Parietal lobe (tissue), 2 donors: Measurements from ENCODE around the gene SNX22. TPM values are rescaled to one million over a fixed set of nuclear protein-coding genes. Genes with fewer than 3 reads are reported as not detected.

Experiments
- small RNA-seq: library from RNA; depleted of rRNA; stranded (forward); fragments of <200 nt; gene quantifications from one replicate; pipeline ENCODE3, GENCODE V24; 2014; ENCODE audit warnings: low replicate concordance
- total RNA-seq: library from RNA; depleted of rRNA; stranded (reverse); fragments of >200 nt; gene quantifications from one replicate; pipeline ENCODE4 v1.2.3, GENCODE V29; 2014

The SNX22 gene
- total RNA-seq, result 9.7 TPM

DNA sequence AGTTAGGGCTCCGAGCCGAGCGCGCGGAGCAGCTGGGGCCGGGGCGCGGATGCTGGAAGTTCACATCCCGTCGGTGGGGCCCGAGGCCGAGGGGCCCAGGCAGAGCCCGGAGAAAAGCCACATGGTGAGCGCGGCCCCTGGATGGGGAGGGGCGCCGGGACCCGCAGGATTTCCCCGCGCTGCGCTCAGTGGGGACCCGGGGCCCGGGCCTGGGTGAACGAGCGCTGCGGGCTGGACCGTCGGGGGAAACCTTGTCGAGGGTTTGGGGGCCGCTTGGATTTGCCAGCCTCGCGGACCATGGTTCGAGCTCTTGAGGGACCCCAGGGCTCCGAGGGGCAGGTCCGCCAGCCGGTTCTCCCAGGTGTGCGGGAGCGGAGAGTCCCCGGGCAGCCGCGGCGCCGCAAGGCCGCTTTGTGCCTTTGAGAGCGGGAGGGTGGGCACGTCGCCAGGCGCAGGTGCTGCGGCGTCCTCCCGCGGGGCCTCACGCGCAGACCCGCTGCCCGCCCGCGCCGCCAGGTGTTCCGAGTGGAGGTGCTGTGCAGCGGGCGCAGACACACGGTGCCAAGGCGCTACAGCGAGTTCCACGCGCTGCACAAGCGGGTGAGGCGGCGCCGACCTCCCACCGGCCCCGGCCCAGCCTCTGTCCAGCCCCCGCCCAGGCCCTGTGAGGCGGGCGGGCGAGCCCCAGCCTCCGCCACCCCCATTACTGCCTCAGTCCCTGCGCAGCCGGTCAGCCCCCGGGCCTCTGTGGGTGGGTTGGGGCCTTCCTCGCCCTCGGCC lies at the start of gene SNX22:
SNX22 (plus strand) TSS at position 5 of the 780 bp plus-strand sequence; CDS start at position 50, 45 bp downstream.

DNA sequence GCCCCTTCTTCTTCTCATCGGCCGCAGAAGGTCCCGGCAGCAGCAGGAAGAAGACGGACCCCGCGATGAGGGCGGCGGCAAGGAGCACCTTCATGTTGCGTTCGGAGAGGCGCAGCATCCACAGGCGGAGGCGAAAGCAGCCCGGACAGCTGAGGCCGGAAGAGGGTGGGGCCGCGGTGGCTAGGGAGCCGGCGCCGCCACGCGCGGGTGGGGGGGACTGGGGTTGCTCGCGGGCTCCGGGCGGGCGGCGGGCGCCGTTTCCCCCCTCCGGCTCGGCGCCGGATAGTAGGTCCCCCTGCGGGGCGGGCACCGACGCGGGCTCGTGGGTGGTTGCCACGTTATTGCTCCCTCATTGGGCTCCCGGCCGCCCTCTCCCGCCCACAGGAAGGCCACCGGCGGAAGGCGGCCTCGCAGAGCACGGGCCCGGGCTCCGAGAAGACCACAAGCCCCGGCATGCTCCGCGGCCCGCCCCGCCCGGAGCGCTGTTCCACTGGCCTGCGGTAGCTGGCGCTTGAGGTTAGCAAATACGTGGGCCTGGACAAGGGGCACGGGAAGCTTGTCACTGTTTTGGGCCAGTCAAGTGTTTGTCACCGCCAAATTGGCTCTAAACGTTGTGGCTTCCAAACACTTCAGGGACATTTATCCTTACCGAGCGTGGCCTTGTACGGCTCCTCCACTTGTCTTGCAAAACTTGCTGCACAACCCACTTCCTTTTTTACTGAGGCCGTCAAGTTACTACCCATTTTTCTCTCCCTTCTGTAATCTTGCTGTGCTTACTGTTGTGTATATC lies 11.5 kb downstream of the SNX22 start, which contains the start of gene PPIB:
PPIB (minus strand) TSS at position 154 of the 790 bp plus-strand sequence; CDS start at position 118, 36 bp downstream.

Small RNA genes within 50 kb of the gene (small RNA-seq; reads per million reads assigned to genes)
- not detected for gene RF00019

Other genes starting within 250 kb of the SNX22 start
- 7.2 TPM for gene DAPK2, start 105.2 kb upstream of the SNX22 start, total RNA-seq
- gene CIAO2A, start 57.9 kb upstream of the SNX22 start, total RNA-seq, result 20.7 TPM
- gene SNX1, start 55.7 kb upstream of the SNX22 start, total RNA-seq, result 56.3 TPM
- gene PPIB, start 11.3 kb downstream of the SNX22 start, total RNA-seq, result 121 TPM
- gene CSNK1G1, start 204.4 kb downstream of the SNX22 start, total RNA-seq, result 90.1 TPM
- gene PCLAF, start 229.7 kb downstream of the SNX22 start, total RNA-seq, result 5.9 TPM
- gene TRIP4, start 236.1 kb downstream of the SNX22 start, total RNA-seq, result 24.7 TPM